HG02798 (cell line): ENCODE data around the gene AQP9.
"Not testable (repeated sequence)": the region's sequence is repeated elsewhere in the genome, so short reads cannot be mapped to it uniquely, and the experiment has no call there.

Source experiments
- ATAC-seq: cut with Tn5 transposase; IDR thresholded peaks from one replicate; pipeline ENCODE4 v1.9.1; 2021; ENCODE audit warnings: mild to moderate bottlenecking; ENCODE audit not compliant: unreplicated experiment, poor library complexity

The AQP9 gene

GRCh38 chr15:58175955-58176354 is 37.8 kb downstream of the AQP9 start:
- ATAC-seq = no peak

DNA sequence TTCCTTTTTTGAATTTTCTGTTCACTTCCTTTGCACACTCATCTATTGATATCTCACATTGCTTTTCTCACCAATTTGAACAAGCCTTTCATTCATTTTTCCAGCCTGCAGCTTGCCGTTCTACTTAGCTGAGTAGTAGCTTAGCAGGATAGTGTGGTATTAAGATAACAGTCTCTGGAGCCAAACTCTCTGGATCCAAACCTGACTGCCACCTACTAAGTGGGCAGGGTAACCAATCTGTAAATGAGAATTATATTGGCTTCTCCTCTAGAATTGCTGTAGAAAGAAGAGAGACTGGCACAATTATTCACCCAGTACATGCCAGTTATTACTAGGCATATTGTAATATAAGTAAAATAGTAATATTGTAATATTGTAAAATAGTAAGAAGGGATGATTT is 40.5 kb downstream of the AQP9 start:
- ATAC-seq = no peak

- ATAC-seq = no peak
Observed at GRCh38 chr15:58179206-58179605, 41.0 kb downstream of the AQP9 start.

DNA sequence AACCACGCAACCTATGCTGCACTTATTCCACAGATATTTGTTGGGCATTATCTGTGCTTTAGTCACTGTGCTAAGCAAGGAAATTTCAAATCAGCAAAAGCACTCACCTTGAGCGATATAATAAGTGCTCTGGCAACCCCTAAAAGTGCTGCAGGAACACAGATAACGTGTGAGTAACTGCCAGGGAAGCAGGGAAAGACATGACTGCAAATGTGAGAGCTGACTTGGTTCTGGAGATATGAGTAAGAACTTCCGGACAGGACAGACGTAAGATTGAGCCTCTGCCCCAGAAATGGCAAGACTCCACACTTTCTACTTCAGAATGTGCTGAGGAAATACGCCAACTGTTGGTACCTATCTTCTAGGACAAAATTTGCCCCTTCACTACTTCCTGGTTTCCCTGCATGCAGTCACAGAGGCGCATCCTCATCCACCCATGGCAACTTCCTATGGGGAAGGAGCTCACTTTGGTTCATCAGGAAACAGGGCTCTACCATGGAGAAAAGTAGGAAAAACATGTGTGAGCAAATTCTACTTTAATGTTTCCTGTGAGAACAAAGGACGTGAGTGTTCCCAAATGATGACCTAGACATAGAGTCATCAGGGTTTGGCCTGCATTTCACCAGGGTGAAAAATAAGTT is 41.7 kb downstream of the AQP9 start:
- no peak for ATAC-seq

DNA sequence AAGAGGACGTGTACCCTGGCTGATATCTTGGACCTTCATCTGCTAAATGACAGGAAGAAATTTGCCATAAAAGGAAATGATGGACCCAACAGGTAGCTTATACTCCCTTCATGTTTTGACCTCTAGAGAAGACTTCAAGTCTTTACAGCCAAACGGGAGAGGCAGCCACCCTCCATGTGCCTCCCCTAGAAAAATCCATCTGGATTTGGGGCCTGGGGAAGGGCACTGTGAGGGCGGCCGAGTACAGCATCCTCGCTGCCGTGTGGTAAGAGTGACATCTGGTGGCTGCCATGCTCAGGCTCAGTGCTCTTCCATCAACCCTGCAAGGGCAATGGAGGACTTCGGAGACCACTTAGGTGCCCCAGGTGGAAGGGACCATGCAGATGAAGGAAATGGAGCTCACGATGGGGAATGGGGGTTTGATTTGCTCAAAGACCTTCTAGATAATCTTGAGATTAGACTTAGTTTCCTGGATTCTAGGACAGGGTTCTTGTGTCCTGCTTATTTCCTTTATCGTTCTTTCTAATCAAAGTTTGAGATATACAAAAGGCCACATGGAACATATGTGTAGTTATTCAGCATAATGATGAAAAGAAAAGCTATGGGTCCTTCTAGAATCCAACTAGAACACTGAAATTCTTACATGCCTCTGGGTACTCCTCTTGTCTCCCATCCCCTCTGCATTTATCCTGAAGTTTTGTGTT is 44.4 kb downstream of the AQP9 start:
- ATAC-seq = peak; percentile 49

GRCh38 chr15:58185439-58185838 is 47.3 kb downstream of the AQP9 start:
- ATAC-seq = no peak

DNA sequence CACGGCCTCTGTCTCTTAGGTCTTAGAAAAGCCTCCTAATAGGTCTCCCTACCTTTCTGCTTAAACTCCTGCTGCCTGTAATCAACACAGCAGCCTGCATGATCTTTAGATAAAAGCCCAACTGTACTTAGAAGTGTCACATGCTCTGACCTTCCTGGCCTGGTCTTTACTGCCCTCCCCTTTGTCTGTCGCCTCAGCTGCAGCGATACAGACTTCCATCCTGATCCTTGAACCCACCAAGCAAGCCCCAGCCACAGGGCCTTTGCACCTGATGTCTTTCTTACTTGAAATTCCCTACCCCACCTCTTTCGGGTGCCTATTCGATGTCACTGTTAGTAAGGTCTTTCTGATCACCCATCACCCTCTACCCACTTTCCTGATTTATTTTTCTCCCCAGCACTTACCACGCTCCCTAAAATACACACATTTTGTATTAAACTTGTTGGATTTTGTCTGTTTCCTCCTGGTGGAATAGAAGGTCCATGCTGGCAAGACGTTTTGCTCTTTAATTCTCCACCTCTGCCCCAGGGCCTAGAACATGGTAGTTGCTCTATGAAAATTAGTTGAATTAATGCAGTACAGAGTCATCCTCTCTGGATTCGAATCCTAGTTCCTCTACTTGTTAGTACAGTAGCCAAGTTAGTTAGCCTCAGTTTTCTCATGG is 51.1 kb downstream of the AQP9 start:
- no peak for ATAC-seq

DNA sequence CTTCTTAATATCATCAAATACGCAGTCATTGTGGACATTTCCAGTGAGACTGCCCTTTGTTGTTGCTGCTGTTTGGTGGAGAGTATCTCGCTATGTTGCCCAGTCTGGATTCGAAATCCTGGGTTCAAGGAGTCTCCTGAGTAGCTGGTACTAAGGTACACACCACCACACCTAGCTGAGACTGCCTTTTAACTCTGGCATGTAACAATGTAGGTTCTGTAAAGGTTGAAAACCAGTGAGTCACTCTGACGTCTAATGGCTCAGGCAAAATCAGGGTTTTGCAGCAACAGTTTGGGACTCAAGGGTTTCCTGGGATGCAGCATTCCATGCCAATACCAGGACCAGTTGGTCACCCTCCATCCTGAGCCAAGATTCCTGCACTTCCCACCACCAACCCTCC is 52.2 kb downstream of the AQP9 start:
- no peak for ATAC-seq

GRCh38 chr15:58193636-58194035 is 55.5 kb downstream of the AQP9 start:
- ATAC-seq = not testable (repeated sequence)

DNA sequence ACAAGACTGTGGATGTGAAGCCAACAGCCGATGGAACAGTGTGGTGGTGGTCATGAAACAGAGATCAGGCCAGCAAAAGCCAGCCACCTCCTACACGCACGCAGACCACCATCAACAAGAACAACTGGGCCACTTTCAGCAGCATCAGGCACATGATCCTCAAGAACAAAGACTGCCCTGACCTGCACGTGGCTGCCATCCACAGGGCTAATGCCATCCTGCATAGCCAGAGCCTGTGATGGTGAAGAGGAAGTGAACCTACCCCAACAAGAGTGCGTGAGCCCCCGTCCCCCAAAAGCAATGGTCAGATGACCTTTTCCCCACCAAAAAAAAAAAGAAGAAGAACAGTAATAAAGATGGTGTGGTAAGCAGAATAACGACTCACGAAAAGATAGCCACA is 62.6 kb downstream of the AQP9 start:
- no peak for ATAC-seq

DNA sequence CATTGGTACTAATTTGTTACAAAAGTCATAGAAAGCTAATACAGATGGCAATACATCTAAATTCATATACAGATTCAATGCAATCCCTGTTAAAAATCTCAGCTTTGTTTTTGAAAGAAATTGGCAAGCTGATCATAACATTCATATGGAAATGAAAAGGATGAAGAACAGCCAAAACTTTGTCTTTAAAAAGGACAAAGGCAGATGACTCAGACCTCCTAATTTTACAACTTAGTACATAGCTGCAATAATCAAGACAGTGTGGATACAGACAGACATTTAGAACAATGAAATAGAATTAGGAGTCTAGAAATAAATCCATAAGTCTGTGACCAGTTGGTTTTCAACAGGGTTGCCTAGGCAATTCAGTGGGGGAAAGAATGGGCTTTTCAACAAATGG is 63.3 kb downstream of the AQP9 start:
- ATAC-seq = no peak

GRCh38 chr15:58203537-58203936 is 65.4 kb downstream of the AQP9 start:
- no peak for ATAC-seq

DNA sequence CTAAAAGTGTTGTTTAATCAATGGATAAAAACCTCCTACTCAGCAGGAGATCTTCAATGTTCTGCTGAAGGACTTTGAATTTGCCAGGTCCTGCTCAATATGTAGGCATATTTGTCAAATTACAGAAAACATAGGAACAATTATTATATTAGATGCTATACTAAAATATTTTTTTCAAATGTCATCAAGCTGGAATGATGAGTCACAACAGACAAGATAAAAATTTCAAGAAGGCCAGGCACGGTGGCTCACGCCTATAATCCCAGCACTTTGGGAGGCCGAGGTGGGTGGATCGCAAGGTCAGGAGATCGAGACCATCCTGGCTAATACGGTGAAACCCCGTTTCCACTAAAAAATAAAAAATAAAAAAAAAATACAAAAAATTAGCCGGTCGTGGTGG is 68.0 kb downstream of the AQP9 start:
- ATAC-seq = no peak

DNA sequence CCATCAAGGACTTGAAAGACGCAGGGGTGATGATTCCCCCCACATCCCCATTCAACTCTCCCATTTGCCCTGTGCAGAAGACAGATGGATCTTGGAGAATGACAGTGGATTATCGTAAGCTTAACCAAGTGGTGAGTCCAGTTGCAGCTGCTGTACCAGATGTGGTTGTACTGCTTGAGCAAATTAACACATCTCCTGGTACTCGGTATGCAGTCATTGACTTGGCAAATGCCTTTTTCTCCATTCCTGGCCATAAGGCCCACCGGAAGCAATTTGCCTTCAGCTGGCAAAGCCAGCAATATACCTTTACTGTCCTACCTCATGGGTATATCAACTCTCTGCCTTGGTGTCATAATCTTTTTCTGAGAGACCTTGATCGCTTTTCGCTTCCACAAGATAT is 70.0 kb downstream of the AQP9 start:
- not testable (repeated sequence) for ATAC-seq

GRCh38 chr15:58209007-58209481 is 70.9 kb downstream of the AQP9 start:
- not testable (repeated sequence) for ATAC-seq

DNA sequence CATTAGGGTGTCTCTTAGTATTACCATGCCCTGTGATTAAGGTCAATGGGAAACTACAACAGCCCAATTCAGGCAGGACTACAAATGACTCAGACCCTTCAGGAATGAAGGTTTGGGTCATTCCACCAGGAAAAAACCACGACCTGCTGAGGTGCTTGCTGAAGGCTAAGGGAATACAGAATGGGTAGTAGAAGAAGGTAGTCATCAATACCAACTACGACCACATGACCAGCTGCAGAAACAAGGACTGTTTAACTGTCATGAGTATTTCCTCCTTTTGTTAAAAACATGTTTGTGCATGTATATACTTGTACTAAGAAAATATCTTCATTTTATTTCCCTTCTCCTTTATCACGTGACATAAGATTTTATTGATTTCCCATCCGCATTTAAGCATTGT is 71.8 kb downstream of the AQP9 start:
- not testable (repeated sequence) for ATAC-seq

DNA sequence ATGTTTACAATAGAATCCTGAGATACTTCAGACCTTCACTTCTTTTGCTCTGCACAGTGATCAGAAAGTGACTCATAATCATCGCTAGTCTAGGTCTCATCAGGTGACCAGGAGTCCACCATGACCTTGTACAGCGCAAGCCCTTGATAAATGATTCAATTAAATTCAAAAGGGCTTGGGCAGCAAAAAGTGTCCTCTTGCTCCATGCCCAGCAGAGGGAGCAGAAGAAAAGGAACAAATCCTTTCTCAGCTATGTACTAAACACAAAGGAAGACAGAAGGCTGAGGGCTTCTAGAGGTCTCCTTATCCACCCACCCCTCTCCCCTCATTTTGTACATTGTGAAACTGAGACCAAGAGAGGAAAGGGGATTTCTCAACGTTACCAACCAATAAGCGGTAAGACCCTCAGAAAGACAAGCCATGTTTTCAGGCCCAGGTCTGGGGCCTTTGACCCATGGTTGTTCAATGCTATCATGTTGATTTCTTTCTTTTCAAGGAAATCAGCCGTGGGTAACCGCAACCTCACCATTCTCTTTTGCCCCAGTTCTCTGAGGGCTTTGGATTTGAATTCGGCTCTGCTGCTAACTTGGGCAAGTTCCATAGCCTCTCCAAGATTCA is 74.8 kb downstream of the AQP9 start:
- ATAC-seq = no peak

- ATAC-seq = no peak
Observed at GRCh38 chr15:58213587-58214338, 75.6 kb downstream of the AQP9 start.

- no peak for ATAC-seq
Observed at GRCh38 chr15:58214591-58215340, 76.6 kb downstream of the AQP9 start.

- ATAC-seq = no peak
Observed at GRCh38 chr15:58217460-58217859, 79.3 kb downstream of the AQP9 start.
